GM23338 (cell line): Measurements from ENCODE around the gene RBPJ. TPM values are rescaled to one million over a fixed set of nuclear protein-coding genes. Genes with fewer than 3 reads are reported as not detected.

Source experiments
- ATAC-seq: fragments of 200-7000 bp; cut with Tn5 transposase; 3 replicates; pipeline ENCODE4 v1.9.1; 2020
- DNase-seq: peaks from one replicate; pipeline ENCODE4 v3.0.0-alpha.2; 2015; ENCODE audit warnings: low spot score
- H2AFZ ChIP-seq: fragments of 200-600 bp; sonication (generic); 2 replicates; pipeline ENCODE4 v1.8.0; 2016; ENCODE audit warnings: antibody characterized with exemption, mild to moderate bottlenecking, moderate library complexity
- H3F3A ChIP-seq: fragments of 200-600 bp; sonication (generic); replicated peaks from 2 replicates; pipeline ENCODE4 v1.8.0; 2017; ENCODE audit warnings: antibody characterized with exemption, mixed run types, low read depth
- H3K27ac ChIP-seq: fragments of 200-600 bp; sonication (generic); 2 replicates; pipeline ENCODE4 v1.6.1; 2016; ENCODE audit warnings: low read depth
- H3K27me3 ChIP-seq: fragments of 200-600 bp; sonication (generic); 2 replicates; pipeline ENCODE4 v1.8.0; 2016; ENCODE audit warnings: mild to moderate bottlenecking, mixed run types, moderate library complexity; ENCODE audit not compliant: insufficient read depth
- H3K36me3 ChIP-seq: fragments of 200-600 bp; sonication (generic); 2 replicates; pipeline ENCODE4 v1.8.0; 2016; ENCODE audit warnings: mild to moderate bottlenecking; ENCODE audit not compliant: insufficient read depth
- H3K4me1 ChIP-seq: fragments of 200-600 bp; sonication (generic); 2 replicates; pipeline ENCODE4 v1.8.0; 2016; ENCODE audit warnings: mild to moderate bottlenecking, moderate library complexity; ENCODE audit not compliant: insufficient read depth
- H3K4me2 ChIP-seq: fragments of 200-600 bp; sonication (generic); 2 replicates; pipeline ENCODE4 v1.7.1; 2017; ENCODE audit warnings: mixed run types
- H3K4me3 ChIP-seq: fragments of 200-600 bp; sonication (generic); 2 replicates; pipeline ENCODE4 v1.6.1; 2016; ENCODE audit warnings: mixed run types
- H3K79me2 ChIP-seq: fragments of 200-600 bp; sonication (generic); replicated peaks from 2 replicates; pipeline ENCODE4 v1.8.0; 2017; ENCODE audit warnings: mild to moderate bottlenecking; ENCODE audit not compliant: insufficient read depth
- H3K9me2 ChIP-seq: fragments of 200-600 bp; sonication (generic); 2 replicates; pipeline ENCODE4 v1.8.0; 2017; ENCODE audit not compliant: insufficient read depth
- H4K20me1 ChIP-seq: fragments of 200-600 bp; sonication (generic); replicated peaks from 2 replicates; pipeline ENCODE4 v1.8.0; 2017; ENCODE audit warnings: mild to moderate bottlenecking; ENCODE audit not compliant: insufficient read depth
- H3K27ac Mint-ChIP-seq: 2 replicates; pipeline ENCODE4 v1.8.0; 2020; ENCODE audit warnings: inconsistent platforms, mild to moderate bottlenecking, moderate library complexity, mixed read lengths
- H3K27me3 Mint-ChIP-seq: 3 replicates; pipeline ENCODE4 v1.8.0; 2022; ENCODE audit warnings: low read depth, mild to moderate bottlenecking, moderate library complexity, mixed read lengths, inconsistent platforms; ENCODE audit not compliant: insufficient read depth, poor library complexity
- H3K36me3 Mint-ChIP-seq: 3 replicates; pipeline ENCODE4 v1.8.0; 2021; ENCODE audit warnings: low read depth, mild to moderate bottlenecking, inconsistent platforms, moderate library complexity, mixed read lengths
- H3K4me1 Mint-ChIP-seq: 3 replicates; pipeline ENCODE4 v1.8.0; 2020; ENCODE audit warnings: mild to moderate bottlenecking, inconsistent platforms, mixed read lengths
- H3K4me3 Mint-ChIP-seq: 3 replicates; pipeline ENCODE4 v1.8.0; 2021; ENCODE audit warnings: moderate library complexity, mild to moderate bottlenecking, inconsistent platforms, mixed read lengths
- H3K9me3 Mint-ChIP-seq: 3 replicates; pipeline ENCODE4 v1.8.0; 2020; ENCODE audit warnings: moderate library complexity, mild to moderate bottlenecking, inconsistent platforms, mixed read lengths
- CREB1 ChIP-seq: fragments of 250-450 bp; sonication (Bioruptor Pico); IDR thresholded peaks from 2 replicates; pipeline ENCODE4 v1.5.0; 2020; ENCODE audit warnings: low read depth, mild to moderate bottlenecking, moderate library complexity
- ETS1 ChIP-seq: IDR thresholded peaks from 2 replicates; pipeline ENCODE4 v1.6.1; 2016; ENCODE audit warnings: antibody characterized with exemption
- EZH2 ChIP-seq: fragments of 200-600 bp; sonication (generic); IDR thresholded peaks from one replicate; pipeline ENCODE4 v1.8.0; 2017; ENCODE audit warnings: antibody characterized with exemption, mild to moderate bottlenecking, low read depth; ENCODE audit not compliant: unreplicated experiment
- EZH2phosphoT487 ChIP-seq: fragments of 200-600 bp; sonication (generic); IDR thresholded peaks from one replicate; pipeline ENCODE4 v1.8.1; 2018; ENCODE audit warnings: antibody characterized with exemption; ENCODE audit not compliant: unreplicated experiment
- NANOG ChIP-seq: IDR thresholded peaks from 2 replicates; pipeline ENCODE4 v1.6.1; 2016; ENCODE audit warnings: antibody characterized with exemption, borderline replicate concordance
- STAT1 ChIP-seq: IDR thresholded peaks from one replicate; pipeline ENCODE4 v1.6.1; 2016; ENCODE audit warnings: antibody characterized with exemption; ENCODE audit not compliant: unreplicated experiment
- ZNF114 ChIP-seq: fragments of 250-450 bp; sonication (Bioruptor Pico); IDR thresholded peaks from 2 replicates; pipeline ENCODE4 v1.5.0; 2020; ENCODE audit warnings: mild to moderate bottlenecking, moderate library complexity
- ZNF331 ChIP-seq: fragments of 250-450 bp; sonication (Bioruptor Pico); IDR thresholded peaks from 2 replicates; pipeline ENCODE4 v1.5.0; 2020; ENCODE audit warnings: low read depth, mild to moderate bottlenecking, moderate library complexity
- ZNF462 ChIP-seq: fragments of 250-450 bp; sonication (Bioruptor Pico); IDR thresholded peaks from 2 replicates; pipeline ENCODE4 v1.5.0; 2020; ENCODE audit warnings: mild to moderate bottlenecking, moderate library complexity
- polyA plus RNA-seq: library from polyadenylated mRNA; unstranded; fragments of >200 nt; fragmentation: Nextera tagmentation; extraction: Ambion mirVana; gene quantifications from 2 replicates; pipeline ENCODE4 v1.2.1, GENCODE V29; 2016
- total RNA-seq: library from RNA; depleted of rRNA; stranded (reverse); fragments of >200 nt; shearing (Covaris generic); gene quantifications from 2 replicates; pipeline ENCODE4 v1.2.3, GENCODE V29; 2014

RBPJ gene
- total and polyA plus RNA-seq, 2 experiments from 2014 or later: 212 to 457 TPM

DNA sequence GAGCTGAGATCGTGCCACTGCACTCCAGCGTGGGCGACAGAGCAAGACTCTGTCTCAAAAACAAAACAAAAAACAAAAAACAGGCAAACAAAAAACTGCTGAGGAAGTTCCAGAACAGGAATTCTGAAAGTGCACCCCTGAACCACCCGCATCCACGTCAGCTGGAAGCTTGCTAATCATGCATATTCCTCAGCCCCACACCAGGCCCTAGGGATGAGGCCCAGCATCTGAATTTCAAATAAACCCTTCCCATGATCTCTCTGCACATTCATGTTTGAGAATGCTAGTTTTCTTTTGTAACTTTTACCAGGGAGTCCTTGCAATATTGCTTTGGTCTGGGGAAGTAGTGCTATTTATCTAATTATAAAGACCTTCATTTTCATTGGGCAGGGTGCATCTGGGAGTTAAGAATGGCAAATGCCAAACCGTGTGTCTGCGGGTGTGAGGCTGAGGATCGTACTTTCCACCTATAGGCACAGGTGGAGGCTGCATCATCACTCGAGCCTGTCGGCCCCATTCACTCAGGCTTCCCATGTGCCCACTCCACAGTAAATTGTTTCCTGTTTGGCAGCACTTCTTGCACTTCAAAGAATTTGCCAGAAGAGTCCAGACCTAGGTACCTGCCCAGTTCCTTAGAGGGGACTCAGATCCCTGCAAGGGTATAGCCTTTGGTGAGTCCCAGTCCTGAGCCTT, 145.9 kb downstream of the RBPJ start:
- H3K9me2 ChIP-seq: 0 out of 2 replicates have a peak, but pooled peaks cover 3% of the 10 kb centered on the region
- DNase-seq: no peak
- Mint-ChIP-seq H3K4me3 (no peak overlapping the region), H3K4me1 (peaks cover 5% of the 10 kb centered on the region), H3K9me3 (peaks cover 8% of the 10 kb centered on the region; the same call in 2 of the 3 replicates), H3K36me3 (no peaks in the 10 kb centered on the region), H3K27ac (no peak overlapping the region), H3K27me3 (peaks cover 6% of the 10 kb centered on the region)
- no peaks in the 10 kb centered on the region for H3K36me3 ChIP-seq
- ATAC-seq: no peak
- H3K79me2 ChIP-seq: no peaks in the 10 kb centered on the region
- no peaks in the 10 kb centered on the region for H3K27me3 ChIP-seq
- H3K4me3 ChIP-seq: no peak overlapping the region
- TF ChIP-seq ZNF114 (CRISPR knock-in tag) (no peak), CREB1 (CRISPR knock-in tag) (no peak), NANOG (no peak), ZNF331 (CRISPR knock-in tag) (no peak), EZH2 (no peak), EZH2phosphoT487 (no peak)
- no peak overlapping the region for H3K27ac ChIP-seq
- no peak overlapping the region; the same call in 1 of the 2 replicates for H2AFZ ChIP-seq
- H4K20me1 ChIP-seq: no peaks in the 10 kb centered on the region
- no peak overlapping the region for H3K4me2 ChIP-seq
- H3K4me1 ChIP-seq: peaks cover 5% of the 10 kb centered on the region
- no peaks in the 10 kb centered on the region for H3F3A ChIP-seq

GRCh38 chr4:26467724-26468123, 146.9 kb downstream of the RBPJ start:
- Mint-ChIP-seq H3K4me1 (peaks cover 5% of the 10 kb centered on the region), H3K9me3 (peaks cover 8% of the 10 kb centered on the region; the same call in 2 of the 3 replicates), H3K27me3 (peaks cover 6% of the 10 kb centered on the region), H3K27ac (no peak overlapping the region), H3K36me3 (no peaks in the 10 kb centered on the region), H3K4me3 (no peak overlapping the region)
- no peak overlapping the region for H2AFZ ChIP-seq
- H3K36me3 ChIP-seq: no peaks in the 10 kb centered on the region
- no peaks in the 10 kb centered on the region for H3K27me3 ChIP-seq
- 0 out of 2 replicates have a peak, but pooled peaks cover 3% of the 10 kb centered on the region for H3K9me2 ChIP-seq
- no peak overlapping the region for H3K4me3 ChIP-seq
- TF ChIP-seq NANOG (no peak), ETS1 (no peak), CREB1 (CRISPR knock-in tag) (no peak), EZH2phosphoT487 (no peak), STAT1 (no peak), ZNF462 (no peak)
- DNase-seq: no peak
- peaks cover 5% of the 10 kb centered on the region for H3K4me1 ChIP-seq
- no peaks in the 10 kb centered on the region for H4K20me1 ChIP-seq
- H3K79me2 ChIP-seq: no peaks in the 10 kb centered on the region
- no peaks in the 10 kb centered on the region for H3F3A ChIP-seq
- no peak overlapping the region for H3K4me2 ChIP-seq
- H3K27ac ChIP-seq: no peak overlapping the region
- ATAC-seq: no peak
